SIG-M5 treated with dmso at 0.1 percent for 504 hours (cell line): ENCODE results near the gene TBC1D20.
"Not testable (repeated sequence)": the region's sequence is repeated elsewhere in the genome, so short reads cannot be mapped to it uniquely, and the experiment has no call there.

Experiments used
- DNase-seq: peaks from one replicate; lab custom pipeline; 2025; ENCODE audit not compliant: unreplicated experiment; lab: John Stamatoyannopoulos, UW

Gene TBC1D20, protein sequence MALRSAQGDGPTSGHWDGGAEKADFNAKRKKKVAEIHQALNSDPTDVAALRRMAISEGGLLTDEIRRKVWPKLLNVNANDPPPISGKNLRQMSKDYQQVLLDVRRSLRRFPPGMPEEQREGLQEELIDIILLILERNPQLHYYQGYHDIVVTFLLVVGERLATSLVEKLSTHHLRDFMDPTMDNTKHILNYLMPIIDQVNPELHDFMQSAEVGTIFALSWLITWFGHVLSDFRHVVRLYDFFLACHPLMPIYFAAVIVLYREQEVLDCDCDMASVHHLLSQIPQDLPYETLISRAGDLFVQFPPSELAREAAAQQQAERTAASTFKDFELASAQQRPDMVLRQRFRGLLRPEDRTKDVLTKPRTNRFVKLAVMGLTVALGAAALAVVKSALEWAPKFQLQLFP

DNA sequence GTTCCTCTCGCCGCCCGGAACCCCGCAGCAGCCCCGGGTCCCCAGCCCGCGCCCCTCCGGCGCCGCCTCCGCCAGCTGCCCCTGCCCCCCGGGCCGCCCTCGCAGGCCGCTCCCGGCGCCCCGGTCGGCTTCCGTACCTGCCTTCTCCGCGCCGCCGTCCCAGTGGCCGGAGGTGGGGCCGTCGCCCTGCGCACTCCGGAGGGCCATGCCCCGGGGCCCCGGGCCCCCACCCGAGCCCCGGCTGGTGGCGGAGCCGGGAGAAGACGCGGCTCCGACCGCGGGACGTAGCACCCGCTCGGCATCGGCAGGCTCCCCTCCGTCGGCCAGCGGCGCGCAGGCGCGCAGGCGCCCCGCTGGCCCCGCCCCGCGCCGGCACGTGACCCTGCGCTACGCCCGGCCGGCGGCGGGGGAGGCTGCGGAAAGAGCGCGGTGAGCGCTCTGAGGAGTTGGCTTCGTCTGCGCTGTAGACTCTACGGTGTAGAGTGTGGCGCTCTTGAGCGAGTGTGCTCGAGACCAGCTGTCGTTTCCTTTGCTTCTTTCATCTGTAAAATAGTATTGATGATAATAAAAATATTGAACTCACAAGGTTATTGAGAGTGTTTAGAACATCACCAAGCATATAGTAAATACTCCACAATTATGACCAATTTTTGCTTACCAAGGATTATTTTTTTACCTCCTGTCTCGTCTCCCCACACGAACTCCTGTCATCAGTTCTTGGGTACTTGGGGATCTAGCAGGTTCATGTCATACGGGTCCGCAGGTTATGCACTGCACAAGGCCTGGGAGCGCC lies at the start of gene TBC1D20:
TBC1D20 (minus strand) TSS at position 335 of the 793 bp plus-strand sequence; CDS start at position 207, 128 bp downstream.
- peak; percentile 87 for DNase-seq

DNA sequence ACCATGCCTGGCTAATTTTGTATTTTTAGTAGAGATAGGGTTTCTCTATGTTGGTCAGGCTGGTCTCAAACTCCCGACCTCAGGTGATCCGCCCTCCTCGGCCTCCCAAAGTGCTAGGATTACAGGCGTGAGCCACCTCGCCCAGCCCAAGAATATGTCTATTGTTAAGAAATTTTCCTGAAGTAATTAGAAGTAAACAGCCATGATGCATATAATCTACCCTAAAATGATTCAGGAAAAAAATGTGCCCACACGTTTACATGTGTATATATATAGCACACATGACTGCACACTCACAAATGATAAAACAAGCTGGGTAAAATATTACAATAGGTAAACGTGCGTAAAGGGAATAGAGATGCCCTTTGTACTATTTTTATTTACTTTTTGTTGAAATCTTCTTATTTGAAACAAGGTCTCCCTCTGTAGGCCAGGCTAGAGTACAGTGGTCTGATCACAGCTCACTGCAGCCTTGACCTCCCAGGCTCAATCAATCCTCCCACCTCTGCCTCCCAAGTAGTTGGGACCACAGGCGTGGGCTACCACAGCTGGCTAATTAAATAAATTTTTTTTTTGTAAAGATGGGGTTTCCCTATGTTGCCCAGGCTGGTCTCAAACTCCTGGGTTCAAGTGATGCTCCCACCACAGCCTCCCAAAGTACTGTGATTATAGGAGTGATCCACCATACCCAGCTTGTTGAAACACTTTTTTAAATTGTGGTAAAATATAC lies 48.2 kb upstream of the TBC1D20 start:
- not testable (repeated sequence) for DNase-seq

DNA sequence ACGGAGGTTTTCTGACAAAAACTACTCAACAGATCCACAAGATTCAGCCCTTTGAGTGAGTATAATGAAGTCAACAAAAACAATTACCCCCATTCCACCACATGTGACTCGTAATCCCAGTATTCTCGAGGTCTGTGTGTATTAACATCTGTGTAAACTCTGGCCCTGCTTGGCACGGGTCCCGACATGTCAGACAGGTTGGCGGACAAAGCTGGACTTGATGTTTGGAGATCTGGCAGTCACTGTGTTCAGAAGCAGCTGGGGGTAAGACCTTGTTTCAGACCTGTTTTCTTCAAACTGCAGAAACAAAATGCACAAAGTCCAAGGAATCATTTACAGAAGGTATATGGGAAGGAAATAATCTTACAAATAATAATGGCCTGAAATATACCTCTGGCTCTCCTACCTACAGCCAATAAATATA lies 46.0 kb upstream of the TBC1D20 start:
- not testable (repeated sequence) for DNase-seq

DNA sequence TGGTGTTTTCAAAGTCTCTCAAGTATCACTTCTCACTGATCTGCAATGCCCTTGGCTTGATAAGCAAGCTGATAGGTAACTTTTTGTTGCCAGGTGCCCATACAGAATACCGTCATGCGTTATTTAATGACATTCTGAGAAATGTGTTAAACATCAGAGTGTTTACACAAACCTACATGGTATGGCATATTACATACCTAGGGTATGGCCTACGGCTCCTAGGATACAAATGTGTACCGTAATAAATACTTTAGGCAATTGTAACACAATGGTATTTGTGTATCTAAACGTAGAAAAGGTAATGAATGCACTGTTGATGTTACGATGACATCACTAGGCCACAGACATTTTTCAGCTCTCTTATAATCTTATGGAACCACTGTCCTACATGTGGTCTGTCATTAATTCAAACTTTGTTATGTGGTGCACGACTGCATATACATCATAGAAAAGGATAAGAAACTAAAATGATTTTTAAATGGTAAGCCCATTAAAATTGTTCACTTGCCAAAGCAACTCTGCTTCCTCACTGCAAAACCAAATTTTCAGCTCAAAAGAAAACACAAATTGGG lies 45.5 kb upstream of the TBC1D20 start:
- DNase-seq, result no peak

DNA sequence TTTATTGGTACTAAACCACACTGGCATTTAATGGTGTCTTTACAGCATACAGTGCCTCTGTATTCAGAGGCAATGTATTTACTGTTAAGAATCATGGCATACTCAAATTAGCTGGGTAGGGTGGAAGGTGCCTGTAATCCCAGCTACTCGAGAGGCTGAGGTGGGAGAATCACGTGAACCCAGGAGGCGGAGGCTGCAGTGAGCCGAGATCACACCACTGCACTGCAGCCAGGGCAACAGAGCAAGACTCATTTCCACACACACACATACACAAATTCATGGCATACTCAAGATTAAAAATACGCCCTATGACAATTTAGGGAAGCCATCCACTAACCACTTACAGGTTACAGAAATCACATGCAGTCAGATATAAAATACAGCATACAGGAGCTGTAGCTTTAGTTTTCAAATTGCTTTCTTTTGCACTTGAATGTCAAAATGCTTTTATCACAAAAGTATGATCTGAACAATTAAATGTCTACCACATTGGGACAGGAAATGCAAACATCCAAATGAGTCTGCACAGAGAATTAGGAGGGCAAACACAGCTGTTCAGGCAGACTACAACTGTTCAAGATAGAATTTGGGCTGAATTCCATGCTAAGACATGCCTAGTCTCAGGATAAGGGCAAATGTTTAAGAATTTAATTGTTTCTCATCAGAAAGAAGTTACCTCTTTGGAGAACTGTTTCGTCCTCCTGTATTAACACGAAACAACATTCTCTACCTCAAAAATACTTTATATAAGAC lies 44.8 kb upstream of the TBC1D20 start:
- DNase-seq, result no peak

DNA sequence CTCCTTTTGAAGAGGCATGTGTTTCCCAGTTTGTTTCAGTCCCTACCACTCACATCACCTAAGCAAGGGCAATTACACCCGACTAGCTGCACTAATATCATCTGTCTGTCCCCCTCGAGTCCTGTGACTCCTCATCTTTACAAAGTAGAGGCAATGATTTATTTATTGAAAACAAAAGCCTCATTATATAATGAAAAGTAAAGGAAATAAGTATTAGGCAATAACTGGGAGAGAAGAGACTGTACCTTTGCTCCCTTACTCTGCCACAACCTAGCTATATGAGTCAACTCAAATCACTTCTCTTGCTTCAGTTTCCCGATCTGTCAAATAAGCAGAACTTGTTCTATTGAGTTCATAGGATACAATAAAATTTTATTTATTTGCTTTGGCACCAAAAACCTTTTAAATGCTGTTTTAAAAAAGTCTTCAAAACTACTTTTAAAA lies 42.3 kb upstream of the TBC1D20 start:
- no peak for DNase-seq

DNA sequence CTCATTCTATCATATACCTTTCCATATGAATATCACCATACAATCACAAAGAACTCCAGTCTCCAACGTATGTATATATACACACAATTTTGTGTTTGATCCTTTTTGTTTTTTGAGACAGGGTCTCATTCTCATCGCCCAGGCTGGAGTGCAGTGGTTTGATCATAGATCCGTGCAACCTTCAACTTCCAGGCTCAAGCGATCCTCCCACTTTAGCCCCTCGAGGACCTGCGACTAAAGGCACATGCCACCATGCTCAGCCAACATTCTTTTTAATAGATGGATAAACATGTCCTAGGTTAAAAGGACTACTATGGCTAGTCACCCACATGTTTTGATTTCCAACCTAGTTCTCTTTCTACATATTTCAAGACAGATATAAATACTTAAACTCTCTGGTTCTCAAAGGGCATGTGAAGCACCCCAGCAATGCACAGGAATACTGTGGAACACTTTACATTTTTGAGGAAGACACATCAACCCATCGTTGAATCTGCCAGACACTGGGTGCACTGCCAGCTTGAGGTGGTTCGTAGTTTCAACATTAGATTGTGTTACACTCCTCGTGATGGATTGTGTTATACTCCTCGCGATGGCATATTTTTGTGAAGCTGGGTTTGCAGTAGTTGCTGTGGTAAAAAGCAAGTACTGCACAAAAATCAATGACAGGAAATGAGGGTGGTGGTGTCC lies 40.9 kb upstream of the TBC1D20 start:
- no peak for DNase-seq

DNA sequence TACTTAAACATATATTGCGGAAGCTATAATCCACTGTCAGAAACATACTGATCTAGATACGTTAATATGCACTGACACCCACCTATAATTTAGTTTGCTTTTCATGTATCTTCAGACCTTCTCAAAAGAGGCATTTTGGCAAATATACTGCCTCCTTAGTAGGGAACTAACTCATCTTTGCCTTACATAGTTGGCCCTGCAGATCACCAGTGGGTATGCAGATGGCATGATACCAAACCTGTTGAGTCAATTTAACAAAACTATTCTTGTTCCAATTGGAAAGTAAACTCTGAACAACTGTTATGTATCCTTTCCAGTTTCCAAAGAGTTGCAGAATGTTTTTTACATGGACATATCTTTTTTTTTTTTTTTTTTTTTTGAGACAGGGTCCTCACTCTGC lies 35.6 kb upstream of the TBC1D20 start:
- DNase-seq, result no peak

DNA sequence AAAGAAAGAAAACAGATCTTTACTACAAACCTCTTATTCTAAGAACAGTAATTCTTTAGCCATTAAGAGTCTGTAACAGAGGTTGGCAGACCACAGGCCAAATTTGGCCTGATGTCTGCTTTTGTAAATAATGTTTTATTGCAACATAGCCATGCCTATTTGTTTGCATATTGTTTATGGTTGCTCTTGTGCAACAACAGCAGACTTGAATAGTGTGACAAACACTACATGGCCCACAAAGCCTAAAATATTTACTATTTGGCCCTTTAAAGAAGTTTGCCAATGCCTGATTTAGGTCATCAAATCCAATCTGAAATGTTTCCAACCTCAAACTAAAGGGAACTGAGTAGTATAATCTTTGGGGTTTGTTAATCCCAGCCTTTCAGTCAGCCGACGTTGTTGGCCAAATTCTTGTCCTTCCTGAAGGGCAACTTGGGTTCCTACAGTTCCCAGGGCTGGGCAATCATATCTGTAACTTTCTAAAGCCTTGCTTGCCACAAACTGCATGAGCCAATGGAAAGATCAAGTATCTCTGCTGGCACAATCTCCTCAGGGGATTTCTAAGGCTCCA lies 33.9 kb upstream of the TBC1D20 start:
- DNase-seq, result no peak

DNA sequence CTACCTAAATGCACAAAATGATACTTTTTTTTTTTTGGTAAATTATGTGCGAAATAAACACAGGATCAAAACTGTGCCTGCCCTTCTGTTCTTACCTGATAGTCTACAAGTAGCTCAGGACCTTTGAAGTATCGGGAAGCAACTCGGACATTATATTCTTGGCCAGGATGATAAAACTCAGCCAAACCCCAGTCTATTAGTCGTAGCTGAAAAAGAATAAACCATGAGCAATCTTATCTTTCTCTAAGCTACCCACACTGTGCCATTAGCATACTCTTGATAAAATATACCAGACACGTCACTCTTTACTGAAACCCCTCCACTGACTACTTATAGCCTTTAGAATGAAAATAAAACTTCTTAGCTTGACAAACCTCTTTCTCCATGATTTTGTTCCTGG lies 29.8 kb upstream of the TBC1D20 start:
- no peak for DNase-seq

DNA sequence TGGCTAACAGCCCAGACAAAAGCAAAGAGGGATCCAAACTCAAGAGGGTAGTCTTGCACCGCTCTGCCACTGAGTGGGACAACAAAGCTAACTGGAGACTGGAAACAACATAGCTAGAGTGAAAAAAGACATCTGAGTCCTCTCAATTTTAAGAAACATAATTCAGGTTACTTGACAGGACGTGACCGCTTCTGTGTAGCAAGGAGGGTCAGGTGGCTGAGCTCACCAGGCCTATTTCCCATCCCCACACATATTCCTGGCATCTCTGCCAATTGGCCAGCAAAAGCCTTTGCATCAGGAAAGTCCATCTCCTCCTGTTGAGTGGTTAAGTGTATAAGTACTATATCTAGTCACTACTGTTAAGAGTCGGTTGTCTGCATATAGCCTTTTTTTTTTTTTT lies 25.3 kb upstream of the TBC1D20 start:
- DNase-seq, result no peak

DNA sequence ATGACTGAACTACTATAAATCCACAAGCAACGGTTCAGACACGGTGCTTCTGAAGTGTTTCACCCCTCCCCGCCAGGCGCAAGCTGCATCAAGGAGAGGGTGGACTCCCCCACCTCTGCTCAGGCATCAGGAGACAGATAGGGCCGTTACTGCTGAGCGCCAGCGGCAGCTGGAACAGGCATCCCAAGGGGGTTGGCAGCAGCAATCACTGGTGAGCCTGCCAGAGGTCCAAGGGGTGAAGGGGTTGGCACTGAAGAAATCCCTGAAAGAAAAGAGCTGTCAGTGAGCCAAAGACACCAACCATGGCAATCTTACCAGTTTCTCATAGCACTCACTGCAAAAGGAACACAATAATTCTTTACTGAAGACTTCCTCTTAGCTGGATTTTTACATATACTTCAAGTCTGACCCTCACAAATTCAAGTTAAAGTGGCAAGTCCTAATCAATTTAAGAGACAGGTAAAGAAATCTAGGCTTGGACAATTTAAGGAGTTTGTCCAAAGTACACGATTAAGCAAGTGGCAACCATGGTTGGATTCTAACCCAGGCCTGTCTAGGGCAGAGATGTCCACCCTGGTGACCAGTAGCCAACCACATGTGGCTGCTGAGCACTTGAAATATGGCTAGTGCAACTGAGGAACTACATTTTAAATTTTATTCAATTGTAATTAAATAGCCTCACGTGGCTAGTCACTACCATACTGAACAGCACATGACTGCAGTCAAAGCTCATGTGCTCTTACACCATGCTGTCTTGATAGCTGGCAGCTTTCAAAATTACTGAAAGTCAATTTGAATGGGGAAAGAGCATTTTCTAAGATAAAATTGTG lies 21.7 kb upstream of the TBC1D20 start:
- no peak for DNase-seq

DNA sequence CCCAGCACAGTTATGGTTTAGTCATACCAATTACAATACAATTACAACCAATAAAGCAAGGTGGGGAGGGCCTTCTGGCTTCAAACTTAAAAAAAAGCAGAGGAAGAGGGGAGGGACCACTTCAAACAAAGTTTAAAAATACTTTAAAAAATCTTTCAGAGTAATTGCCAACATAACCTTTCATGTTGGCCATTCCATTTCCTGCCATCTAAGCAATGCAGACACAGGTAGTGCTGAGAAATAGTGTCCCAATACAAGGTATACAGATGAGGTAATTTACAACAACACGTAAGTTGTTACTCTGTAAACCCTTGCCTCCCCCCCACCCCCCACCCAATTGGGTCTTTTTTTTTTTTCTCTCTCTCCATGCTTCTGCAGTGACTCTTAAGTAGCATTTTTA lies 18.8 kb upstream of the TBC1D20 start:
- DNase-seq, result no peak

DNA sequence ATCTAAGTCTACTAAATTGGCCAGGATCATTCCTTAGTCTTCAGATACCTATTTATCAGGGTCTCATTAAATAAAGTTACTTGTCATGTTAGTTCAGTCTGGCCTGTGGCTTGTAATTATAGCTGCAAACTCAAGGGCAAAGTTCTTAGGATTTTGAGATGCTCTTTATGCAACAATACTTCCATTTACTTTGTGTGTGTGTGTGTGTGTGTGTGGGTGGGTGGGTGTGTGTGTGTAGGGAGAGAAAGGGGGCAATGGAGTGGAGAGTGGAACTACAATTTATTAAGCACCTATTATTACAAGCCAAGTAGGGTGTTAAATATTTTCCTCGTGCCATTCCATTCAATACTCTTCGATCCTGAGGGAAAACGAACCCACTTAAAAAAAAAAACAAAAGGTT lies 17.7 kb upstream of the TBC1D20 start:
- no peak for DNase-seq

DNA sequence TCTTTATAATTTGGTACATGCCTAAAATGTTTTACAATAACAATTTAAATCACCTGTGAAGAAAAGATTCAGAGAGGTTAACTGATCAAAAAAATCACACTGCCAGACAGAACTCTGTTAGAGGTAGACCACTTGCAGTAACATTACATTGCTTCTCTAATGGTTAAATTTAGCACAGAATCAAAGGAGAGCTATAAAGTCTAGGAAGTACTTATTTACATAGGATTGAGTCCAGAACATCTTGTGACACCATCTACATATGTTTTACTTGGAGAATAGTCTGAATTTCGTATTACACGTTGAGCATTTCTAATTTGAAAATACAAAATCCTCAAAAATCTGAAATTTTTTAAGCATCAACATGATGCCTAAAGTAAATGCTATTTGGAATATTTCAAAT lies 17.2 kb upstream of the TBC1D20 start:
- DNase-seq, result no peak

DNA sequence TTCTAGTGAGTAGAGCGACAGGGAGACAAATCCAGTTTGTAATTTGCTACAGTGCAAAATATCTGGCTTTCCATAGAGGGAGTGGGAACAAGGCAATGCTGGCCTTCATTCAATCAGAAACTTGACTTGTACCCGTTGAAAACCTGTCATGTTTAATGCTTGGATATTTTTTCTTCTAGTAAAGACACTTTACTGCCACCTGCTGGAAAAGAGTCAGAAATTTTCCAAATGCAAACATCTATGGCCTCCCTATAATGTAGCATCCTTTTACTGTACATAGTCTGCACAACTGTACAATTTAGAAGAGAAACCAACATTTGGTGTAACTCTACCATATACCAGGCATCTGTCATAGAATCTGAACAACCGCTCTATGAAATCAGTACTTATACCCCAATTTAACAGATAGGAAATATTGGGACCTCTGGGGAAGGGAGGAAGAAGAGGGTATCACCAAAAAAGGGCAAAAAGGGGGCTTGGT lies 16.7 kb upstream of the TBC1D20 start:
- peak; percentile 75 for DNase-seq

DNA sequence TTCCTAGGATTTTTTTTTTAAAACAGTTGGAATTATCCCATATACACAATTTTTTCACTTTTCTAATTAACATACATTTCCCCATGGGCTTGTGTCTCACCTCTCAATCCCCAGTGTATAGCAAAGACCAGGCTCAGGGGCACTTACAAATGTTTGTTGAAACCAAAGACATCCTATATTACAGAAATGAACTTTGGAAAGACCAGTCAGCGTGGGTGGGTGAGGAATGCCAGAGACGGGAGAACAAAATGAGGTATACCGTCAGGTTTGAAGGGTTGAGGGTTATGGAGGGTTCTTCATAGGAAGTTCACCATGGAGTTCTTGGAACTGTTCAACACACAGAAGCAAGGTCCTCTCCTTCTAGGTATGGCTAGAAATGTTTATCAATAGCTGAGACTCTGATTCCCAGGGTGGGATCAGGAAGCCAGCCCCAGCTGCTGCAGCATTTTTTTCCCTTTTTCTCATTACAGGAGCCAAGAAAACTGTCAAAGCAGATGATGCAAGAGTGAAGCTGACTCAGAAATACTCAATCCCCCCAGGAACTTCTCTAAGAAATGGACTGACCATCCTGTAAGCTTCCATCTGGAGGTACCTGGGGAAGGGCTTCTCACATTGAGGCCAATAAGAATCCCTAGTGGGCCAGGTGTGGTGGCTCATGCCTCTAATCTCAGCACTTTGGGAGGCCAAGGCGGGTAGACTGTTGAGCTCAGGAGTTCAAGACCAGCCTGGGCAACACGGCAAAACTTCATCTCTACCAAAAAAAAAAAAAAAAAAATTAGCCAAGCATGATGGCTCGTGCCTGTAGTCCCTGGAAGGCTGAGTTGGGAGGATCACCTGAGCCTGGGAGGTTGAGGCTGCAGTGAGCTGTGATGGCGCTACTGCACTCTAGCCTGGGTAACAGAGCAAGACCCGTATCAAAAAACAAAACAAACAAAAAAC lies 15.9 kb upstream of the TBC1D20 start:
- DNase-seq, result no peak
